ENCODE measurements around the gene VPS33B.
"Not testable (repeated sequence)": the region's sequence is repeated elsewhere in the genome, so short reads cannot be mapped to it uniquely, and the experiment has no call there.

Gene VPS33B

GRCh38 chr15:91022075-91022831 is at the start of gene VPS33B:
Gene VPS33B (minus strand): TSS chr15:91022594. CDS start chr15:91022249, 345 bp downstream.
- peak; percentile 49 to 78 for DNase-seq (ENCODE audit: low read depth in 1 of 2, low spot score in 1 of 2)

- DNase-seq (ENCODE audit: low read depth in 1 of 2, low spot score in 1 of 2): no peak
Measured at GRCh38 chr15:91072161-91072560, 49.8 kb upstream of the VPS33B start.

- no peak for DNase-seq (ENCODE audit: low read depth in 1 of 2, low spot score in 1 of 2)
Measured at GRCh38 chr15:91070872-91071271, 48.5 kb upstream of the VPS33B start.

- DNase-seq (ENCODE audit: low read depth in 1 of 2, low spot score in 1 of 2): no peak
Measured at GRCh38 chr15:91068966-91069365, 46.6 kb upstream of the VPS33B start.

GRCh38 chr15:91068436-91068835 is 46.0 kb upstream of the VPS33B start:
- DNase-seq (ENCODE audit: low read depth in 1 of 2, low spot score in 1 of 2): no peak

GRCh38 chr15:91067036-91067435 is 44.6 kb upstream of the VPS33B start:
- DNase-seq (ENCODE audit: low read depth in 1 of 2, low spot score in 1 of 2): no peak

- DNase-seq (ENCODE audit: low read depth in 1 of 2, low spot score in 1 of 2): no peak
Measured at GRCh38 chr15:91065505-91065904, 43.1 kb upstream of the VPS33B start.

GRCh38 chr15:91061997-91062396 is 39.6 kb upstream of the VPS33B start:
- no peak for DNase-seq (ENCODE audit: low read depth in 1 of 2, low spot score in 1 of 2)

- DNase-seq (ENCODE audit: low read depth in 1 of 2, low spot score in 1 of 2): no peak
Measured at GRCh38 chr15:91061230-91061629, 38.8 kb upstream of the VPS33B start.

- DNase-seq (ENCODE audit: low read depth in 1 of 2, low spot score in 1 of 2): peak; percentile 17 to 35
Measured at GRCh38 chr15:91055548-91056331, 33.3 kb upstream of the VPS33B start.

GRCh38 chr15:91054816-91055215 is 32.4 kb upstream of the VPS33B start:
- no peak for DNase-seq (ENCODE audit: low read depth in 1 of 2, low spot score in 1 of 2)

- DNase-seq (ENCODE audit: low read depth in 1 of 2, low spot score in 1 of 2): no peak
Measured at GRCh38 chr15:91051248-91051647, 28.9 kb upstream of the VPS33B start.

- DNase-seq (ENCODE audit: low read depth in 1 of 2, low spot score in 1 of 2): no peak
Measured at GRCh38 chr15:91050128-91050455, 27.7 kb upstream of the VPS33B start.

- peak in 1 of 2 donors; percentile 41 for DNase-seq (ENCODE audit: low read depth in 1 of 2, low spot score in 1 of 2)
Measured at GRCh38 chr15:91049378-91050127, 27.2 kb upstream of the VPS33B start.

- no peak for DNase-seq (ENCODE audit: low read depth in 1 of 2, low spot score in 1 of 2)
Measured at GRCh38 chr15:91047545-91048199, 25.3 kb upstream of the VPS33B start.

GRCh38 chr15:91046056-91046455 is 23.7 kb upstream of the VPS33B start:
- DNase-seq (ENCODE audit: low read depth in 1 of 2, low spot score in 1 of 2): not testable (repeated sequence)

- no peak for DNase-seq (ENCODE audit: low read depth in 1 of 2, low spot score in 1 of 2)
Measured at GRCh38 chr15:91045065-91045464, 22.7 kb upstream of the VPS33B start.

- no peak for DNase-seq (ENCODE audit: low read depth in 1 of 2, low spot score in 1 of 2)
Measured at GRCh38 chr15:91043202-91043874, 20.9 kb upstream of the VPS33B start.

- DNase-seq (ENCODE audit: low read depth in 1 of 2, low spot score in 1 of 2): no peak
Measured at GRCh38 chr15:91040856-91041255, 18.5 kb upstream of the VPS33B start.

GRCh38 chr15:91039996-91040395 is 17.6 kb upstream of the VPS33B start:
- no peak for DNase-seq (ENCODE audit: low read depth in 1 of 2, low spot score in 1 of 2)
